ENCODE results near the gene THOC6. TPM values are rescaled to one million over a fixed set of nuclear protein-coding genes. Genes with fewer than 3 reads are reported as not detected.

The THOC6 gene
- total RNA-seq, 1 experiment from 2014 or later, result 56.7 TPM

- ATAC-seq, result peak; percentile 62
- H3K4me1 ChIP-seq (ENCODE audit: control insufficient read depth, insufficient read depth, low read length), result no peaks in the 10 kb centered on the region
- H3K27me3 ChIP-seq (ENCODE audit: control insufficient read depth, insufficient read depth, low read length), result no peaks in the 10 kb centered on the region
These were observed 22.2 kb downstream of the THOC6 start, which contains the start of gene MMP25 for GRCh38 chr16:3045758-3046640. TSS of gene MMP25 (plus strand) at chr16:3046561. CDS start at chr16:3046918, 357 bp downstream.

More at GRCh38 chr16:3045758-3046640, 22.2 kb downstream of the THOC6 start, which contains the start of gene MMP25:
- H3K36me3 ChIP-seq (ENCODE audit: control insufficient read depth, insufficient read depth, low read length), result no peaks in the 10 kb centered on the region
- in situ Hi-C loops (cut with HindIII; ENCODE audit: low pct_unique_long_range_greater_than_20kb, low sequenced_read_pairs), result no loop called here
- POLR2A ChIA-PET, result interaction anchor here (0.6 kb wide), 1 partner anchor 15 kb away, joined by 3 read pairs; no protein-coding TSS in a partner anchor
- H3K27ac ChIP-seq (ENCODE audit: low read length), result no peak within 1 kb of the TSS
- no TSS peak for BruUV-seq (replicated peaks)
- H3K4me3 ChIP-seq (ENCODE audit: low read depth in 2 of 2, low read length in 2 of 2), result peak within 1 kb of the TSS; percentile 51 to 59
- no peaks in the 10 kb centered on the region for H3K9me3 ChIP-seq (ENCODE audit: control insufficient read depth, insufficient read depth, low read depth, low read length)
- intact Hi-C loops (cut with micrococcal nuclease; ENCODE audit: unreplicated experiment), result no loop called here
- no peak for DNase-seq (ENCODE audit: low read depth, low spot score)
- TF ChIP-seq TCF7L2 (IDR thresholded peaks at IDR 0.05; ENCODE audit: low read depth, low read length), result no peak
- no peak for TF ChIP-seq SIN3A (IDR thresholded peaks at IDR 0.05; ENCODE audit: borderline replicate concordance, insufficient read depth, low read depth, low read length)
- TF ChIP-seq CTCF (IDR thresholded peaks at IDR 0.05), result no peak
- TF ChIP-seq REST (IDR thresholded peaks at IDR 0.05; ENCODE audit: insufficient read depth in 1 of 2, low read depth in 2 of 2, low read length in 1 of 2), result no peak
- no peak for TF ChIP-seq POLR2AphosphoS5 (IDR thresholded peaks at IDR 0.05; ENCODE audit: low read depth, low read length)
- CTCF ChIA-PET, result interaction anchor here (0.5 to 0.7 kb wide), 3 partner anchors 13 to 605 kb away, joined by 3 to 4 read pairs (median 4); no protein-coding TSS in a partner anchor
